GM18907 (cell line): ENCODE data around the gene SLC9C2.
"Not testable (repeated sequence)": the region's sequence is repeated elsewhere in the genome, so short reads cannot be mapped to it uniquely, and the experiment has no call there.

Source experiments
- ATAC-seq: cut with Tn5 transposase; IDR thresholded peaks from one replicate; pipeline ENCODE4 v1.9.1; 2021; ENCODE audit warnings: mild to moderate bottlenecking, moderate library complexity; ENCODE audit not compliant: unreplicated experiment

The SLC9C2 gene

DNA sequence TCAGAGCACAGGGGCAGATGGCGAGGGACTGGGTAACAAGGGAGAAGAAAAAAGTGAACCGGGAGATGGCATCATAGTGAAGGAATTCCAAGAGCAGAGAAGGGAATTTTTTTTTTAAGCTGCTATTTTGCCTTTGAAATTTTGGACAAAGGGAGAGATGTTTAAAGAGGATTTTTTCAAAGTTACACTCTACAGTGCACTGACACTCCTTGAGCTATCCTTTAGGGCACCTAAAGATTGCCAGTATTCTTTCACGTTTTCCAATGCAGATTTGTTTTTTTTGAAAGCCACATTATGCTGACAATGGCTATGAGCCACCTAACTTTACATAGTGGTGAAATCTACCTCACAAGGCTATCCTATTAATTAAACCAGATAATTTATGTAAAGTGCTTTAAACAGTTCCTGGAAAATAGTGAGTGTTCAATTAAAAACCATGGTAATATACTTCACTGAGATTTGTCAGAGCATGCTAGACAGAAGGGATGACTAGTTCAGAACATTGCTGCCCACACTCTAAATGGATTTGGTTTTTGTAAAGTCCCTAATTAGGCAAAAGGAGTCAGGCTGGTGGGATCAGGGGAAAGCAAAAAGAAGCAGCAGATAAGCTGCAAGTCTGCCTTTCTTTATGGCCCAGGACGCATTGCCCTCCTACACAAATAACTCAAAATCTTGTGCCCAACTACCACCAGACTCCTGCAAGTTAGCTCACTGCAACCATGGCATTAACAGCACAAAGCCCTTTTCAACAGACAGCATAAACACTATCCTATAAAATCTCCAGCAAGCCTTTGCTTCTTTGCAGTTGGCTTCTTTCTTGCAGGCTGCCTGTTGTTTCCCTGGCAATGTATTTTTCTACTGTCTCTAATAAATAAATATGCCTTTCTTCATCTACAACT is 71.8 kb downstream of the SLC9C2 start:
- ATAC-seq, result no peak

DNA sequence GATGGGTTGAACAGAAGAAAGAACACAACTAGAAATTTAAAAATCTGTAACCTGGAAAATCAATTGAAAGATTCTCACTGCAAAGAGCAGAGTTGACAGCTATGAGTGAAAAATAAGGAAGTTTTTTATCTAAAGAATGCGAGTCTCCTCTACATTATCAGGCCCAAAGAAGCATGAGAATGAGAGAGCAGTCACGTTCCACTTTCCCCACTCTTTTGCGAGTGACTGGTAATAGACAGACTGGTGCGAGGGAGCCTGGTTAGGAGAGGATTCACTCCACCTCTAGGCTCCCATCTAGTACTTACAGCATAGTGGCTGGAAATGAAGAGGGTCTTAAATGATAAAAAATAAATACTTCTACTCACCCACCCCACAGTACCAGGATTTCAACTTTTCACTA is 73.8 kb downstream of the SLC9C2 start:
- no peak for ATAC-seq

DNA sequence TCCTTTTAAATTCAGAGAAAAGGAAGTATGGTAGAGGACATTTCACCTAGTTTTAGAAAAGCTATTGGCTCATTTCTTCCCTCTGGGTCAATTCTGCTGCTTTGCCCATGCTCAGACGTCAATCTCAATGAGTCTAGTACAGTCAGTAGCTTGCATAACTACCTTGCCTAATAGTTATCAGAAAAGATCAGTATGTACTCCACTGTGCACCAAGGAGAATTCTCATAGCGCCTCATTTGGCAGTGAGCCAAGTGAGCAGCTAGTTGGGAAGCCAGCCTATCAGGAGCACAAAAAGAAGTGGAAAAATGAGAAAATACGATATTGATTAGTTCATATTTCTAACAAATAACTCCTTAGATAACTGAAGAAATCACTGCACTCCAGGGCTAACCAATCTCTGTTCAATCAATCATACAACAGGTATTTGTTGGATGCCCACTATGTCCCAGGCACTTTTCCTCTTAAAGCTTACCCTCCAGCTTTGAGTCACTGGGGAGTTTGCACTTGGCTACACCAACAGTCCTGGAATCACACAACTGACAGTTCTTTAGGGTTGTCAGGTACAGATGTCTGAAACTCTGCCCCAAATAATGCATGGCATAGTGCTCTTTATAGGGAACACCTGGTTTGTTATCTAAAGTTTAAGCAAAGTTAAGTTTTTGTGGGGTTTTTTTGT is 75.6 kb downstream of the SLC9C2 start:
- no peak for ATAC-seq

DNA sequence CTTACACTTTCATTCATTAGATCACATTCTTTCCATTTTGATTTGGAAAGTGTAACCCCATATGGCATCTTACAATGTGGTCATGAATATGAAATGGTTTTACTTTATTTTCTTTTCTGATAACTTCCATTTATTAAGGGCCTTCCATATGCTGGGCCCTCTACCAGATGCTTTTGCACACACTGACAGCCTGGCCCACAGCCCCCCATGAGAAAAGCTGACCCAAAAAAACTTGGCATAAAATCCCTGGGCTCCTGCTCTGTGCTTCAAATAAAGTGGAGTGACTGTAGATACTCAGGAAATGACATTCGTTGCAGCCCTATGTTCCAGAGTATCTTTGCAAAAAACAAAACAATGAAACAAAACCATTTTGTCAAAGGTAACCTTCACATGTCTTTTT is 76.9 kb downstream of the SLC9C2 start:
- ATAC-seq, result no peak

DNA sequence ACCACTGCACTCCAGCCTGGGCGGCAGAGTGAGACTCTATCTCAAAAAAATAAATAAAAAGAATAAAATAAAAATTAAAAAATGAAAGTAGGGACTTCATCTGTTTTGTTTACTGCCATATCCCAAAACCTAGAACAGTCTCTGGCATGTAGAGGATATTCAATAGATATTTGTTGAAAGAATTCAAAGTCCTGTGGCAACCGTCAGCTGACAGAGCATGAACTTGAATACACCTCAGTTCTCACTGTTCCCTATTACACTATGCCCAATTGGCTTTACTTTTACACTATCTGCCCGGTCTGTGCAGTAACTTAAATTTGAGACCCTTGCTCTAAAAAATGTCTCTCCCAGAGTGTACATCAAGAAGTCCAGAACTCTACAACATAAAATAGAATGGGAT is 79.5 kb downstream of the SLC9C2 start:
- ATAC-seq, result no peak

DNA sequence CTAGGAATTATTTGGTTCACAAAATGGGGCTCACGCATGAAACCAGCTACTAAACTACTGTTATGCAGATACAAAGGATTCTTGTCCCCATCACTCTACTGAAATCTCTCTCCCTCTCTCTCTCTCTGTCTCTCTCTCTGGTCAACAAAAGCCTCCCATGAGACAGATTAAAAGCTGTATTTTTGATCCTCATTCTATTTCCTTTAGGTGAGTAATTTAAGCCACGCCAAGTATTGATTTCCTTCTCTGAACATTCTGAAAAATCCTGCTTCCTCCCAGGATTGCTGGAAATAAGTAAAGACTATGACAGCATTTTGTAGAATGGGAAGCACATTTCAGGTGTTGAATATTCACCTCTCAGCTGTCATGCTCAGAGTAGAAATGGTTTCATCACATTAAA is 82.1 kb downstream of the SLC9C2 start:
- ATAC-seq, result no peak

DNA sequence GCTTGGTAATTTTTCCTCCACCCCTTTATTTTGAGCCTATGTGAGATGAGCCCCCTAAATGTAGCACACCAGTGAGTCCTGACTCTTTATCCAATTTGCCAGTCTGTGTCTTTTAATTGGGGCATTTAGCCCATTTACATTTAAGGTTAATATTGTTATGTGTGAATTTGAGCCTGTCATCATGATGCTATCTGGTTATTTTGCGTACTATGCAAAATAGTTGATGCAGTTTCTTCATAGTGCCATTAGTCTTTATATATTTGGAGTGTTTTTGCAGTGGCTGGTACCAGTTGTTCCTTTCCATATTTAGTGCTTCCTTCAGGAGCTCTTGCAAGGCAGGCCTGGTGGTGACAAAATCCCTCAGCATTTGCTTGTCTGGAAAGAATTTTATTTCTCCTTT is 88.4 kb downstream of the SLC9C2 start:
- ATAC-seq, result not testable (repeated sequence)

DNA sequence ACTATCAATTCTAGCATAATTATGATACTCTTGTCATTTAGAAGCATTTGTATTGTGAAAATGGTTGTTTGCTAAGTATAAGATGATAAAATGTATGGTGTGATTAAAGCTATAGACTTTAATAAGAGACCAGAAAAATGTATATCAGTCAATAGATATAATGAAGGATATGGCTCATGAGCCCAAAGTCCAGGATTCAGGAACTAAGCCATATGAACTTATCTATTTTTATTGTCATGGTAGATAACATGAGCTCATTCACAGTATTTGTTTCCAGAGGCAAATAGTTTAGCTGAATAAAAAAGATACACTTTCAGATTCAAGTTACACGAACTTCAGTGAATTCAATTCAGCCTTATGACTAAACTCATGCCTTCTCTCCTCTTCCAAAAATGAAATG is 93.1 kb downstream of the SLC9C2 start:
- no peak for ATAC-seq

DNA sequence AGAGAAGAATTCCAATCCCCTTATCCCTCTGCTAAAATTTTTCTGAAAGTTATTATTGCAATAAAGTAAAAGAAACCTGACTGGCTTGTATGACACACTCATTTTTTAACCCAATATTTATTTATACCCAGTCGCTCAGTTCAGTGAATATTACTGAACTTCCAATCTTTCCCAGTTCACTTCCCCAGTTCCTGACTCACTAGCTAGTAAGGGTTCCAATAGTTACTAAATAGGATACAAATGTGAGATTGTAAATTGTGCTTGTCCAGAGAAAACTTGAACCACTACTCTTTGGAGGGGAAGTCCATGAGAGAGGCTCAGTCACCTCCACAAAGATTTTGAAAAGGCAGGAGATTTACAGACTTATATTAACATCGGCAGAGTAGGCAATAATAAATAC is 94.3 kb downstream of the SLC9C2 start:
- ATAC-seq, result no peak

DNA sequence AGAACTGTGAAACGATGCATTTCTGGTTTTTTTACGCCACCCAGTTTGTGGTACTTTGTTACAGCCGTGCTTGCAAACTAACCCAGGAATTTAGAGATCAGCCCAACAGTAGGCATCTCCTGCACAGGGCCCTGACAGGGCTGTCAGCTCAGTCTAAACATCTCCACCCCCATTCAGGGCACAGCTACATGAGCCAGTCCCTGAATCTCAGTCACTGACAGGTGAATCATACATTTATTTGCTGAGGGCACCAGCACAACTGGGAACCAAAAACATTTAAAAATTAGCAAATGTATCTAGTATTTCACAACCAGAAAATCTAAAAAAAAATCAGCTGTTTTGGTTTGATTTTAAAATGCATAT is 95.0 kb downstream of the SLC9C2 start:
- no peak for ATAC-seq

DNA sequence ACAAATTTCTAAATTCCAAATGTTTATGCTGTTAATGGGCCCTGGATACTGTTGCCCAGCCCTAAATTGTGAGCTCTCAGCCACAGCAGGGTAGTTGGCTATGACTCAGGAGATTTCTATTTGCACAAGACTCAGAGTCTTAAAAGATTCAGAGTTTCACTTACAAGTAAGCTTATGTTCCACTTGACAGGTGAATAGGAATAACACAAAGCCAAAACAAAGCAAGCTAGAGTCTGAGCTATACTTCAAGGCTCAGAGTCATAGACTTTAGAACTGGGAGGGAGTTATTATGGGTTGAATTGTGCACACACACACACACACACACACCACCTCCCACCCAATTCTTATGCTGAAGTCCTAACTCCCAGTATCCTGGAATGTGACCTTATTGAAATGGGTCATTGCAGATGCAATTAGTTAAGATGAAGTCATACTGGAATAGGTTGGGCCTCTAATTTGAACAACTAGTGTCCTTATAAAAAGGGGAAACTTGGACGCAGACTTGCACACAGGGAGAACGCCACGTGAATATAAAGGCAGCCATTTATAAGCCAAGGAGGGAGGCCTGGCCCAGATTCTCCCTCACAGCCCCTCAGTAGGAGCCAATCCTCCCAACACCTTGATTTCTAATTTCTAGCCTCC is 95.5 kb downstream of the SLC9C2 start:
- ATAC-seq, result no peak

DNA sequence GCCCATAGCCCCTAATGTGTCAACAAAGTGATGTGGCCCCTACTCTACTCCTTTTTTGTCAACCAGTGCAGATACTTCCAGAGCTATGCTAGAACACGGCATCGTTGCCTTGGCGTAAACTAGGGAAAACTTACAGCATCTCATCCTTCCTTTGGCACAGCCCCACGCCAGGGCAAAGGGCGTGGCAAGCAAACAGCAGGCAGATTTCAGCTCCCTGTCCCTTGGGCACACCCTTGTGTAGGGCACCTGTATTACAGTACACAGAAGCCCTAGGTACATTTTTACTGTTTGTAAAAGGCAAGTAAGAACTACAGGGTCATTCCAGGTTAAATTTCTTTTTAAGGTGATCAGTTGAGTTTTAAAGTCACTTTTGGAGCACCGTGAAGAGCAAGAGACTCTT is 96.4 kb downstream of the SLC9C2 start:
- no peak for ATAC-seq

DNA sequence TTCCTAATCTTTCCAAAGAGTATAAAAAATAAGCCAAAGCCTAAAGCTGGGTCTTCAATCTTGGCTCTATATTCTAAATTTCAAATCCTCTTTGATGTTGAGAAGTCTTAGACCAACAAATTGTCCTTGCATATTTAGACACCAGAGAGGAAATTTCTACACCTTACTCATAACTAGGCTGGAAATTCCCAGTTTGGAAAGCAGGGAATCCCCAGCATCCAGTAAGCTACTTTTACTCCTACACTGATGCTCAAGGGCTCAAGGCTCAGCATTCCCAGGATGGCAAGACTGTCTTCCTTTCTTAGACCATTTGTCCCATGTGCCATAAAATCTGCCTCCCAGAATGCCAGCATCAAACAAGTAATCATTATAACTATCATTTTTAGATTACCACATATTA is 97.5 kb downstream of the SLC9C2 start:
- ATAC-seq, result no peak

DNA sequence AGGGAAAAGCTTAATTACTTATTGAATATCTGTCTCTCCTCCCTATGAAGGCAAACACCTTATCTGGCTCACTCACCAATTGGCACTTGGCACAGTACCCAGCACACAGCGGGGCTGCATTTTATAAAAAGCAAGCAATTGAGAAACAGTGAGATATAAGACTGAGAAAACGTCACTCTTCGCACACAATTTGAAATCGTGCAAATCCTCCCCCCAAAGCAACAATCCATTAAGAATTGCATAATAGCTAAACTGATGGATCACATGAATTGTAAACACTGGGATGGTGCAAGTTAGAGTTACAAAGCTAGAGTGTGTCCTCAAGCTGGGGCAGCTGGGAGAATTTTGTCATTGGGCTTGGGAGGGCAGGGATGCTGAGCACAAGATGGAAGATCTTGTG is 98.6 kb downstream of the SLC9C2 start:
- ATAC-seq, result no peak

DNA sequence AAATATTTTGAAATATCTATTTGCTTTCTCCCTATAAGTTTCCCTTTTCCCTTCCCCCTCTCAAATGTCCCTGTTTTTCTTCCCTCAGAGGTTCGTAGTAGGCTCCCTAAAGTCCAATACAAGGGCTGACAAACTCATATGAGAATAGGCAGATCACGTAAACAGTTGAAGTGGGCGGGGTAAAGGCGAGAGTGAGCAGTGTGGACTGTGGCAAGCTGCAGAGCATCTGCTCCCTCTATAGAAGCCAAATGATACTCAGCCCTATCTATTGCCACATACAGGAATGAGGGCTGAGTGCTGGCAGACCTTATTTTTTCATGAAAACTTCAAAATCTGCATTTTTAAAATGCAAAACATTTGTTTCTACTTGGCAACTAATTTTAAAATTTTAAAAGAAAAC is 99.5 kb downstream of the SLC9C2 start:
- ATAC-seq, result no peak

DNA sequence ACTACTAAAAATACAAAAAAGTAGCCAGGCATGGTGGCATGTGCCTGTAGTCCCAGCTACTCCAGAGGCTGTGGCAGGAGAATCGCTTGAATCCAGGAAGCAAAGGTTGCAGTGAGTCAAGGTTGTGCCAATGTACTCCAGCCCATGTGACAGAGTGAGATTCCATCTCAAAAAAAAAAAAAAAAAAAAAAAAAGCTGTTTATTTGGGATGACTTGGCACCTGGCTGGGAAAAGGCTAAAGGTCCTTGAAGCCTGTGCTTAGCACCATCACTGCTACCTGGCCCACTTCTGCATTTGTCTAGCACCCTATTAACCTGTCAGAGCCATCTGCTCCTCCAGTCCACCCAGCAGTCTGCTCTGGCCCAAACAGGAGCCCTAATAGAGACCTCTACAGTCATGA is 100.8 kb downstream of the SLC9C2 start:
- no peak for ATAC-seq

DNA sequence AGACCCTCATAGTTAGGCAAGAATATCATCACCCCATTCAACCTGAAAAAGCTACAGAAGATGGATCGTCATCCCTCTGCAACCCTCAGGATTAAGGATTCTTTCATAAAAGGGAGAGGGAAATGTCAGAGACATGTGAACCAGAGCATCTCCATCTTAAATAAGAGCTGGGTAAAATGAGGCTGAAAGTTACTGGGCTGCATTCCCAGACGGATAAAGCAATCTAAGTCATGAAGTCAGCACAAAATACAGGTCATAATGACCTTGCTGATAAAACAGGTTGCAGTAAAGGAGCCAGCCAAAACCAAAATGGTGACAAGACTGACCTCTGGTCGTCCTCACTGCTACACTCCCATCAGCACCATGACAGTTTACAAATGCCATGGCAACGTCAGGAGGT is 103.1 kb downstream of the SLC9C2 start:
- ATAC-seq, result no peak

DNA sequence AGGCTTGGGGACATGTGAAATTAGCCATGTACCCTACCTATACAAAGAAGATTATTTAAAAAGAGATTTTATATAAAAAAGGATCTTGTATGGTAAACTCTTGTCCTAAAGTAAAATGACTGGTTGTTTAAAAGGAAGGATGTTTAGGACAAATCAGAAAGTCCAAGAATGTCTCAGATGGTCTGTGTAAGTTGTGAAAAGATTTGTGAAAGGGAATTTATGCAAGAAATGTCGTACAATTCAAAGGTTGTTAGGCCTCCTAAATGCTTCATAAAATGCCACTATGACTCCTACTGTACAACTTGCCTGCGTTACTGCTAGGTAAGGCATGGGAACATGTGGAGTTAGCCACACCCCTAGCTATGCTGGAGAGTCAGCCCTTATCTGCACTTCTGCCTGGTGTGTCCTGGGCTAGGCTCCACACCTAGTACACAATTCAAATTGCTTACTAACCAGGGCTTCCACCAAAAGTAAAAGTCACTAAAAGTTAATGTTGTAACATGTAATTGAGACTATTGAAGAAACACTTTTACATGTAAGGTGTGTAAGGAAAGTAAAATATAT is 106.0 kb downstream of the SLC9C2 start:
- no peak for ATAC-seq

DNA sequence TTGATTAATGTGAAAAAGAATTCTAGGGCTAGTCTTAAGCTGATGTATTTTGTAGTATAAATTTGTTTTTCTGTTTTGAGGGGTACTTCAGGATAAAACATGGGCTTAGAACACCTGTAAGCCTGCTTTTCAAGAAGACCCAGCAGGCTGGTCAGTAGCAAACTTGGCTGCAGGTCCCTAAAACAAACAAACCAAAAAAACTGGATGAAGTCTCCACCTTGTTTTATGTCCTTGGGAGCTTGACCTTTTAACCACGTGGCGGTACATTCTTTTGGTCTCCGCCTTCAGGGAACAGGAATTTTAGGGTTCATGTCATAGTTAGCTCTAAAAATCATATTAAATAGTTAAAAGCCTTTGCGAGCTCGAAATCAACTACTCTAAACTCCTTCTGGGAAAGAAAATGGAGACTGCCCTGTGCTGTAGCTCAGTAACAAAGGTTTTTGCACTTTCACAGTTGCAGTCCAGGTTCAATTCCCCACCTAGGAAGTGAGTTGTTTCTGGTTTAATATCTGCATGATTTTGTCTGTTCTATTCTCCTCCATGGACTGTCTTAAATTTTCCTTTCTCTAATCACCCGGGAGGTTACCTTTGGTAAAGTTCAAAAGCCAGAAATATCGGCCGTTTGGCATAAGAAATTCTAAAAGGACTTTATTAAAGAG is 107.1 kb downstream of the SLC9C2 start:
- no peak for ATAC-seq

DNA sequence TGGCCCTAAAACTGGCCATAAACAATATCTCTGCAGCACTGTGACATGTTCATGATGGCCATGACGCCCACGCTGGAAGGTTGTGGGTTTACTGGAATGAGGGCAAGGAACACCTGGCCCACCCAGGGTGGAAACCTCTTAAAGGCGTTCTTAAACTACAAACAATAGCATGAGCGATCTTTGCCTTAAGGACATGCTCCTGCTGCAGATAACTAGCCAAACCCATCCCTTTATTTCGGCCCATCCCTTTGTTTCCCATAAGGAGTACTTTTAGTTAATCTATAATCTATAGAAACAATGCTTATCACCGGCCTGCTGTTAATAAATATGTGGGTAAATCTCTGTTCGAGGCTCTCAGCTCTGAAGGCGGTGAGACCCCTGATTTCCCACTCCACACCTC is 109.7 kb downstream of the SLC9C2 start:
- ATAC-seq, result not testable (repeated sequence)

DNA sequence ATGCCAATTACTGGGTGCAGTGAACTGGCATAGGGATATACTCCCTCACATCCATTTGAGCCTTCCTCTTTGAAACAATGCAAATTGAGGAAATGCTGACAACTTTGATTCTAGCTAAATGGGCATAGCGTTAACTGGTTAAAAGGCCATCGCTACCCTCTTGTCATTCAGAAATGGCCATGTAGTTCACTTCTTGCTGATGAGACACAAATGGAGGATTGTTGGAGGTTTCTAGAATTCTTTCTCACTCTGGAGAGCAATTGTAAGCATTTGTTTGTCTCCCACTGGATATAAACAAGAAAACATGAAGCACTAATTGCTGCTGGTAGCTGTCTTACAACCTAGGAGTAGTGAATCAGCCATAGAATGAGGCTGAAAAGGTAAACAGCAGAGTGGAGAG is 111.4 kb downstream of the SLC9C2 start:
- no peak for ATAC-seq
